HepG2 (cell line): ENCODE data around the gene ZNF747. TPM values are rescaled to one million over a fixed set of nuclear protein-coding genes. Genes with fewer than 3 reads are reported as not detected.

Experiments
- ATAC-seq: fragments of 200-7000 bp; cut with Tn5 transposase; 3 replicates; pipeline ENCODE4 v1.9.1; 2020; ENCODE audit warnings: mild to moderate bottlenecking, moderate library complexity
- BruUV-seq: library from RNA; stranded (reverse); fragments of 400-500 nt; replicated peaks from 2 replicates; lab custom pipeline; 2021; lab: Mats Ljungman, UMichigan
- CTCF ChIA-PET: fragments of 300-600 bp; formaldehyde crosslinking; extraction: SDS; loops from one replicate; lab custom pipeline; 2021; ENCODE audit warnings: low total read pairs, inconsistent platforms, low intra/inter-chr PET ratio; lab: Yijun Ruan, JAX
- POLR2A ChIA-PET: fragments of 350-600 bp; sonication (Branson Sonifier 250); formaldehyde crosslinking; loops from one replicate; lab custom pipeline; 2020; ENCODE audit warnings: antibody characterized with exemption, inconsistent platforms; lab: Yijun Ruan, JAX
- DNase-seq: peaks from one replicate; pipeline ENCODE4 v3.0.0-alpha.2; 2015; ENCODE audit warnings: low spot score
- FAIRE-seq: peaks from 3 replicates; lab custom pipeline; 2011; peaks lifted over from hg19 to GRCh38; lab: Jason Lieb, UNC
- H2AFZ ChIP-seq: one replicate; pipeline ENCODE4 v1.6.1; 2011; ENCODE audit warnings: low read length, inconsistent platforms
- H3K27ac ChIP-seq: fragments of 300-600 bp; 3 replicates; pipeline ENCODE4 v1.8.0; 2011; ENCODE audit warnings: mixed run types, mild to moderate bottlenecking, mixed read lengths, low read length, inconsistent platforms; ENCODE audit not compliant: insufficient read depth; ENCODE audit errors: extremely low read length
- H3K27me3 ChIP-seq, 2 experiments: fragments of 200-600 bp in 1 of 2; 2 replicates in 1 of 2; 3 replicates in 1 of 2; pipeline versions ENCODE4 v1.6.0 to v1.8.0; 2011; ENCODE audit warnings: low read length in 2 of 2, mild to moderate bottlenecking in 2 of 2, moderate library complexity in 2 of 2, inconsistent platforms in 1 of 2; ENCODE audit not compliant: insufficient read depth in 2 of 2, control insufficient read depth in 1 of 2
- H3K36me3 ChIP-seq, 2 experiments: fragments of 200-600 bp in 1 of 2; replicated peaks in 1 of 2; 2 replicates in 1 of 2; 3 replicates in 1 of 2; pipeline versions ENCODE4 v1.5.1 to v1.8.0; 2011; ENCODE audit warnings: low read length in 2 of 2, inconsistent platforms in 1 of 2; ENCODE audit not compliant: insufficient read depth in 2 of 2, control insufficient read depth in 1 of 2
- H3K4me1 ChIP-seq: 2 replicates; pipeline ENCODE4 v1.5.1; 2012; ENCODE audit warnings: low read length, inconsistent platforms; ENCODE audit not compliant: insufficient read depth
- H3K4me2 ChIP-seq: 2 replicates; pipeline ENCODE4 v1.6.0; 2011; ENCODE audit warnings: low read depth, low read length, inconsistent platforms
- H3K4me3 ChIP-seq, 3 experiments: fragments of 200-600 bp in 1 of 3; sonication (generic), shearing (Covaris generic) in 1 of 3; replicated peaks in 1 of 3; 2 replicates each; pipeline ENCODE4 v1.5.1; 2011 to 2016; ENCODE audit warnings: low read length in 3 of 3, inconsistent platforms in 2 of 3, low read depth in 2 of 3, mild to moderate bottlenecking in 2 of 3, control low read depth in 1 of 3, mixed read lengths in 1 of 3; ENCODE audit not compliant: insufficient read depth in 1 of 3
- H3K79me2 ChIP-seq: one replicate; pipeline ENCODE4 v1.6.1; 2011; ENCODE audit warnings: low read length, inconsistent platforms; ENCODE audit not compliant: insufficient read depth
- H3K9ac ChIP-seq: 2 replicates; pipeline ENCODE4 v1.6.0; 2011; ENCODE audit warnings: mild to moderate bottlenecking, low read depth, low read length, inconsistent platforms; ENCODE audit not compliant: insufficient read depth
- H3K9me3 ChIP-seq: 2 replicates; pipeline ENCODE4 v1.5.1; 2012; ENCODE audit warnings: mild to moderate bottlenecking, low read length
- H4K20me1 ChIP-seq: 2 replicates; pipeline ENCODE4 v1.6.0; 2011; ENCODE audit warnings: inconsistent platforms, mild to moderate bottlenecking, low read length, moderate library complexity; ENCODE audit not compliant: insufficient read depth
- CREM ChIP-seq, 2 experiments: sonication (generic) in 1 of 2; formaldehyde crosslinking in 1 of 2; IDR thresholded peaks; 2 replicates each; pipeline versions ENCODE4 v1.4.0 to v1.6.1; 2016 to 2020; ENCODE audit warnings: antibody characterized with exemption in 1 of 2, mild to moderate bottlenecking in 1 of 2, missing genetic modification reagents in 1 of 2
- DNMT1 ChIP-seq: sonication (generic); formaldehyde crosslinking; IDR thresholded peaks from 2 replicates; pipeline ENCODE4 v1.5.1; 2020; ENCODE audit warnings: mild to moderate bottlenecking, missing genetic modification reagents
- HHEX ChIP-seq: IDR thresholded peaks from 2 replicates; pipeline ENCODE4 v1.6.1; 2016; ENCODE audit warnings: control low read depth
- HNRNPH1 ChIP-seq: fragments of 200-400 bp; formaldehyde crosslinking; optimal IDR thresholded peaks from 2 replicates; pipeline ENCODE3; 2017; ENCODE audit warnings: mild to moderate bottlenecking, low read depth, low read length
- IRF2 ChIP-seq: IDR thresholded peaks from 2 replicates; pipeline ENCODE4 v1.6.1; 2018; ENCODE audit warnings: missing genetic modification reagents, missing compliant biosample characterization
- PRDM10 ChIP-seq: sonication (generic); formaldehyde crosslinking; IDR thresholded peaks from 2 replicates; pipeline ENCODE4 v1.4.0; 2020; ENCODE audit warnings: low read depth, missing genetic modification reagents
- ZNF225 ChIP-seq: sonication (generic); formaldehyde crosslinking; IDR thresholded peaks from 2 replicates; pipeline ENCODE4 v1.4.0; 2020; ENCODE audit warnings: mild to moderate bottlenecking, missing genetic modification reagents
- ZNF256 ChIP-seq: sonication (generic); formaldehyde crosslinking; conservative IDR thresholded peaks from 2 replicates; pipeline ENCODE4 v1.4.0; 2020; ENCODE audit warnings: missing genetic modification reagents
- ZNF430 ChIP-seq: sonication (generic); formaldehyde crosslinking; IDR thresholded peaks from 2 replicates; pipeline ENCODE4 v1.9.0; 2021; ENCODE audit warnings: mild to moderate bottlenecking, missing genetic modification reagents
- ZNF605 ChIP-seq: sonication (generic); formaldehyde crosslinking; IDR thresholded peaks from 2 replicates; pipeline ENCODE4 v1.8.0; 2022; ENCODE audit warnings: mild to moderate bottlenecking, missing genetic modification reagents
- ZNF883 ChIP-seq: sonication (generic); formaldehyde crosslinking; IDR thresholded peaks from 2 replicates; pipeline ENCODE4 v1.5.1; 2020; ENCODE audit warnings: mild to moderate bottlenecking, missing genetic modification reagents; ENCODE audit errors: not compliant biosample characterization
- WGBS: methylation state at CpG from one replicate; pipeline ENCODE4 v1.1.6; 2017; ENCODE audit warnings: low lambda C conversion rate; 5-methylcytosine and 5-hydroxymethylcytosine counted together
- in situ Hi-C: cut with HindIII; loops from 2 replicates; pipeline ENCODE4 v1.10.0; 2017; ENCODE audit warnings: low pct_unique_long_range_greater_than_20kb; ENCODE audit not compliant: extremely low pct_ligation_motif_present
- intact Hi-C: fragments of 100-400 bp; cut with micrococcal nuclease; formaldehyde crosslinking; loops from one replicate; pipeline ENCODE4 v1.10.0; 2022; ENCODE audit not compliant: unreplicated experiment
- polyA plus RNA-seq, 8 experiments: library from polyadenylated mRNA; depleted of rRNA in 3 of 8; stranded (reverse) in 7 of 8; unstranded in 1 of 8; fragments of >200 nt; fragmentation: Illumina TruSeq in 4 of 8; extraction: Trizol in 4 of 8; gene quantifications; 2 replicates each; pipeline versions ENCODE4 v1.2.1 to v1.2.3, GENCODE V29; 2011 to 2016; ENCODE audit warnings: low read depth in 4 of 8, missing spikeins in 1 of 8, mixed read lengths in 1 of 8; ENCODE audit not compliant: insufficient read depth in 1 of 8
- total RNA-seq, 5 experiments: library from RNA; depleted of rRNA; stranded (reverse); fragments of >200 nt; fragmentation: Illumina TruSeq; extraction: Trizol; gene quantifications; 2 replicates each; pipeline ENCODE4 v1.2.3, GENCODE V29; 2016; ENCODE audit warnings: low read depth in 1 of 5
- TF ChIP-seq, protein P1 (sequence below): sonication (generic); formaldehyde crosslinking; IDR thresholded peaks from 2 replicates; pipeline ENCODE4 v1.5.1; 2020; ENCODE audit warnings: missing genetic modification reagents, mild to moderate bottlenecking, borderline replicate concordance

Gene ZNF747
- total and polyA plus RNA-seq, 2 of the 13 experiments (the other 11 are each of a cell fraction or from before 2014, with no cell fraction given), result 7.2 to 10.2 TPM

- 77% methylated on average over 7 of the region's 7 CpGs for WGBS
- Histone ChIP-seq H4K20me1 (no peaks in the 10 kb centered on the region), H3K79me2 (no peaks in the 10 kb centered on the region), H3K9ac (peak overlapping the region; percentile 51), H3K27me3 (no peaks in the 10 kb centered on the region), H3K4me2 (peak overlapping the region; percentile 86), H3K9me3 (no peaks in the 10 kb centered on the region), H2AFZ (peak overlapping the region; percentile 59), H3K27ac (no peak overlapping the region), H3K4me1 (peaks cover 55% of the 10 kb centered on the region), H3K36me3 (peaks cover 1 to 8% of the 10 kb centered on the region in 2 experiments; a peak in 1 of 5 replicates), H3K4me3 (peak overlapping the region in 1 of 3 experiments; percentile 61; a peak in 1 of 6 replicates)
- in situ Hi-C loops, result no loop called here
- no peak for DNase-seq
- ATAC-seq, result no peak
- TF ChIP-seq, protein P1, sequence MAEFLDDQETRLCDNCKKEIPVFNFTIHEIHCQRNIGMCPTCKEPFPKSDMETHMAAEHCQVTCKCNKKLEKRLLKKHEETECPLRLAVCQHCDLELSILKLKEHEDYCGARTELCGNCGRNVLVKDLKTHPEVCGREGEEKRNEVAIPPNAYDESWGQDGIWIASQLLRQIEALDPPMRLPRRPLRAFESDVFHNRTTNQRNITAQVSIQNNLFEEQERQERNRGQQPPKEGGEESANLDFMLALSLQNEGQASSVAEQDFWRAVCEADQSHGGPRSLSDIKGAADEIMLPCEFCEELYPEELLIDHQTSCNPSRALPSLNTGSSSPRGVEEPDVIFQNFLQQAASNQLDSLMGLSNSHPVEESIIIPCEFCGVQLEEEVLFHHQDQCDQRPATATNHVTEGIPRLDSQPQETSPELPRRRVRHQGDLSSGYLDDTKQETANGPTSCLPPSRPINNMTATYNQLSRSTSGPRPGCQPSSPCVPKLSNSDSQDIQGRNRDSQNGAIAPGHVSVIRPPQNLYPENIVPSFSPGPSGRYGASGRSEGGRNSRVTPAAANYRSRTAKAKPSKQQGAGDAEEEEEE (CRISPR knock-in tag), result 0 out of 2 replicates have a peak, but pooled peaks have one; percentile 2
- TF ChIP-seq ZNF605, result no peak
- TF ChIP-seq ZNF430 (CRISPR knock-in tag), result 0 out of 2 replicates have a peak, but pooled peaks have one; percentile 28
- no peak for TF ChIP-seq HNRNPH1
- no peak for TF ChIP-seq HHEX (CRISPR knock-in tag)
- TF ChIP-seq CREM (IDR thresholded peaks at IDR 0.05), result no peak
- no peak for TF ChIP-seq CREM (CRISPR knock-in tag; IDR thresholded peaks at IDR 0.05)
- 0 out of 2 replicates have a peak, but pooled peaks have one; percentile 11 for TF ChIP-seq ZNF256 (CRISPR knock-in tag)
- no peak for TF ChIP-seq PRDM10 (CRISPR knock-in tag)
- peak; percentile 4 for TF ChIP-seq ZNF883
- TF ChIP-seq ZNF225 (CRISPR knock-in tag), result 0 out of 2 replicates have a peak, but pooled peaks have one; percentile 4
- peak; percentile 4; the same call in 1 of the 2 replicates for TF ChIP-seq IRF2
- TF ChIP-seq DNMT1 (CRISPR knock-in tag), result 0 out of 2 replicates have a peak, but pooled peaks have one; percentile 3
- ChIA-PET POLR2A (interaction anchor here (1.2 to 1.8 kb wide), 3 partner anchors 36 to 92 kb away, joined by 7 to 11 read pairs (median 9); partner anchors contain the start of genes DCTPP1 and ZNF764), CTCF (no interaction called here)
- FAIRE-seq, result no peak
- BruUV-seq, result no TSS peak
- intact Hi-C loops, result loop anchor here (10.0 kb wide), 1 partner anchor 133 kb away; the partner anchor contains the start of genes FBRS and PRR14
These were observed 13.2 kb downstream of the ZNF747 start for GRCh38 chr16:30521476-30521872.
